Panc1 (cell line): ENCODE results near the gene GIMAP4. TPM values are rescaled to one million over a fixed set of nuclear protein-coding genes. Genes with fewer than 3 reads are reported as not detected.

Experiments
- ATAC-seq: fragments of 200-7000 bp; cut with Tn5 transposase; 2 replicates; pipeline ENCODE4 v1.9.1; 2020; ENCODE audit warnings: mild to moderate bottlenecking, moderate library complexity
- BruUV-seq: library from RNA; stranded (reverse); fragments of 400-500 nt; replicated peaks from 2 replicates; lab custom pipeline; 2021; lab: Mats Ljungman, UMichigan
- CTCF ChIA-PET: fragments of 300-600 bp; sonication (Branson Sonifier 250); formaldehyde crosslinking; loops from one replicate; lab custom pipeline; 2022; ENCODE audit warnings: antibody characterized with exemption; lab: Charles Lee
- POLR2A ChIA-PET: fragments of 300-600 bp; sonication (Branson Sonifier 250); formaldehyde crosslinking; loops from one replicate; lab custom pipeline; 2022; ENCODE audit warnings: antibody characterized with exemption; lab: Charles Lee
- DNase-seq: peaks from one replicate; pipeline ENCODE4 v3.0.0-alpha.2; 2010; ENCODE audit warnings: low read depth, low spot score
- H3K27ac ChIP-seq: 2 replicates; pipeline ENCODE4 v1.5.1; 2011; ENCODE audit warnings: mild to moderate bottlenecking, low read length, inconsistent platforms
- H3K27me3 ChIP-seq: fragments of 200-500 bp; sonication (Bioruptor generic); 2 replicates; pipeline ENCODE4 v1.6.0; 2014; ENCODE audit warnings: low read length, inconsistent platforms; ENCODE audit not compliant: control insufficient read depth, insufficient read depth
- H3K36me3 ChIP-seq: fragments of 200-500 bp; sonication (Bioruptor generic); 2 replicates; pipeline ENCODE4 v1.5.1; 2014; ENCODE audit warnings: inconsistent platforms, mild to moderate bottlenecking, low read length, moderate library complexity; ENCODE audit not compliant: control insufficient read depth, insufficient read depth
- H3K4me1 ChIP-seq: 2 replicates; pipeline ENCODE4 v1.5.1; 2011; ENCODE audit warnings: inconsistent platforms, mild to moderate bottlenecking, low read length, moderate library complexity; ENCODE audit not compliant: control insufficient read depth, insufficient read depth
- H3K4me3 ChIP-seq, 2 experiments: 2 replicates each; pipeline ENCODE4 v1.5.1; 2011 to 2012; ENCODE audit warnings: low read depth in 2 of 2, low read length in 2 of 2, mild to moderate bottlenecking in 2 of 2, inconsistent platforms in 1 of 2, moderate library complexity in 1 of 2
- H3K9me3 ChIP-seq: fragments of 200-500 bp; sonication (Bioruptor generic); 2 replicates; pipeline ENCODE4 v1.5.1; 2014; ENCODE audit warnings: low read depth, mild to moderate bottlenecking, inconsistent platforms, low read length, moderate library complexity; ENCODE audit not compliant: control insufficient read depth, insufficient read depth
- POLR2AphosphoS5 ChIP-seq: IDR thresholded peaks from 2 replicates; pipeline ENCODE4 v1.6.1; 2012; ENCODE audit warnings: mild to moderate bottlenecking, low read depth, low read length, moderate library complexity
- SIN3A ChIP-seq: IDR thresholded peaks from 2 replicates; pipeline ENCODE4 v1.6.1; 2012; ENCODE audit warnings: low read depth, mild to moderate bottlenecking, low read length, moderate library complexity, borderline replicate concordance; ENCODE audit not compliant: insufficient read depth
- TCF7L2 ChIP-seq: IDR thresholded peaks from 2 replicates; pipeline ENCODE4 v1.6.1; 2011; ENCODE audit warnings: mild to moderate bottlenecking, low read depth, low read length, inconsistent platforms
- in situ Hi-C: cut with HindIII; loops from 2 replicates; pipeline ENCODE4 v1.10.0; 2016; ENCODE audit warnings: low sequenced_read_pairs, low pct_unique_long_range_greater_than_20kb
- intact Hi-C: fragments of 100-400 bp; cut with micrococcal nuclease; formaldehyde crosslinking; loops from one replicate; pipeline ENCODE4 v1.10.0; 2022; ENCODE audit not compliant: unreplicated experiment
- total RNA-seq: library from RNA; stranded (reverse); gene quantifications from one replicate; pipeline ENCODE4 v1.2.1, GENCODE V29; 2021; ENCODE audit not compliant: unreplicated experiment
- TF ChIP-seq, protein P1 (sequence below), 2 experiments: IDR thresholded peaks; 2 replicates each; pipeline ENCODE4 v1.6.1; 2011 to 2012; ENCODE audit warnings: low read depth in 2 of 2, control low read depth in 1 of 2, low read length in 1 of 2, mild to moderate bottlenecking in 1 of 2, moderate library complexity in 1 of 2; ENCODE audit not compliant: insufficient read depth in 1 of 2
- TF ChIP-seq, protein P2 (sequence below): fragments of 450-650 bp; IDR thresholded peaks from 2 replicates; pipeline ENCODE4 v1.5.1; 2017; ENCODE audit warnings: mild to moderate bottlenecking

The GIMAP4 gene
- total RNA-seq, 1 experiment from 2014 or later = 0.26 TPM

DNA sequence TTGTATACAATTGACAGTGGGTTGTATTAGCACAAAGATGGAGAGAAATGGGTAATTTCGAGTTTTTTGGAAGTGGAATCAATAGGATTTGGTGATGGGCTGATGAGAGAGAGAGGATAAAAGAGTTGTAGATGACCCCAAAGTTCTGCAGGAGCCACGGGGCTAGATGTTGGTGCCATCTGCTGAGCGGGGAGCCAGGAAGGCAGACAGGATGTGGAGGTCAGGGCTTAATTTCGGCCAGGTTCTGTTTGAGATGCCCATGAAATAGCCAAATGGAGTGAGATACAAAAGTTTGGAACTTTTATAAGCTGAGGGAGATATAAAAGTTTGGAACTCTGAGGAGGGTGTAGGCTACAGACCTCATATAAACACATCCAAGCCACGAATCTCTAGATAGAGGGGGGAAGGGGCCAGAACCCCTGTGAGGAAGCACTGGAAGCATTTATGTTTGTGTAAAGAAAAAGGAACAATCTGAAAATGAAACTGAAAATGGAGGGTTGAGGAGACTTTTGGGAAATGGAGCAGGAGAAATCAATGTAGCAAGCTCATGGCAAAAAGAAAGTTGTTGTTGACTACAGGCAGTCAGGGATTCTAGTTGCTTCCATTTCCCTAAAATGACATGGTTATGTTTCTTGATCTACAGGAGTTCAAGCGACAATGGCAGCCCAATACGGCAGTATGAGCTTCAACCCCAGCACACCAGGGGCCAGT is 2.2 kb downstream of the GIMAP4 start:
- Histone ChIP-seq H3K9me3 (no peaks in the 10 kb centered on the region), H3K4me1 (no peaks in the 10 kb centered on the region), H3K36me3 (no peaks in the 10 kb centered on the region), H3K27me3 (no peaks in the 10 kb centered on the region), H3K4me3 (no peak overlapping the region), H3K27ac (no peak overlapping the region)
- TF ChIP-seq POLR2AphosphoS5 (no peak), SIN3A (no peak), TCF7L2 (no peak)
- TF ChIP-seq, protein P1, sequence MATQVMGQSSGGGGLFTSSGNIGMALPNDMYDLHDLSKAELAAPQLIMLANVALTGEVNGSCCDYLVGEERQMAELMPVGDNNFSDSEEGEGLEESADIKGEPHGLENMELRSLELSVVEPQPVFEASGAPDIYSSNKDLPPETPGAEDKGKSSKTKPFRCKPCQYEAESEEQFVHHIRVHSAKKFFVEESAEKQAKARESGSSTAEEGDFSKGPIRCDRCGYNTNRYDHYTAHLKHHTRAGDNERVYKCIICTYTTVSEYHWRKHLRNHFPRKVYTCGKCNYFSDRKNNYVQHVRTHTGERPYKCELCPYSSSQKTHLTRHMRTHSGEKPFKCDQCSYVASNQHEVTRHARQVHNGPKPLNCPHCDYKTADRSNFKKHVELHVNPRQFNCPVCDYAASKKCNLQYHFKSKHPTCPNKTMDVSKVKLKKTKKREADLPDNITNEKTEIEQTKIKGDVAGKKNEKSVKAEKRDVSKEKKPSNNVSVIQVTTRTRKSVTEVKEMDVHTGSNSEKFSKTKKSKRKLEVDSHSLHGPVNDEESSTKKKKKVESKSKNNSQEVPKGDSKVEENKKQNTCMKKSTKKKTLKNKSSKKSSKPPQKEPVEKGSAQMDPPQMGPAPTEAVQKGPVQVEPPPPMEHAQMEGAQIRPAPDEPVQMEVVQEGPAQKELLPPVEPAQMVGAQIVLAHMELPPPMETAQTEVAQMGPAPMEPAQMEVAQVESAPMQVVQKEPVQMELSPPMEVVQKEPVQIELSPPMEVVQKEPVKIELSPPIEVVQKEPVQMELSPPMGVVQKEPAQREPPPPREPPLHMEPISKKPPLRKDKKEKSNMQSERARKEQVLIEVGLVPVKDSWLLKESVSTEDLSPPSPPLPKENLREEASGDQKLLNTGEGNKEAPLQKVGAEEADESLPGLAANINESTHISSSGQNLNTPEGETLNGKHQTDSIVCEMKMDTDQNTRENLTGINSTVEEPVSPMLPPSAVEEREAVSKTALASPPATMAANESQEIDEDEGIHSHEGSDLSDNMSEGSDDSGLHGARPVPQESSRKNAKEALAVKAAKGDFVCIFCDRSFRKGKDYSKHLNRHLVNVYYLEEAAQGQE (IDR thresholded peaks at IDR 0.05; ENCODE audit: insufficient read depth in 1 of 2, low read depth in 2 of 2, low read length in 1 of 2) = no peak
- TF ChIP-seq, protein P2, sequence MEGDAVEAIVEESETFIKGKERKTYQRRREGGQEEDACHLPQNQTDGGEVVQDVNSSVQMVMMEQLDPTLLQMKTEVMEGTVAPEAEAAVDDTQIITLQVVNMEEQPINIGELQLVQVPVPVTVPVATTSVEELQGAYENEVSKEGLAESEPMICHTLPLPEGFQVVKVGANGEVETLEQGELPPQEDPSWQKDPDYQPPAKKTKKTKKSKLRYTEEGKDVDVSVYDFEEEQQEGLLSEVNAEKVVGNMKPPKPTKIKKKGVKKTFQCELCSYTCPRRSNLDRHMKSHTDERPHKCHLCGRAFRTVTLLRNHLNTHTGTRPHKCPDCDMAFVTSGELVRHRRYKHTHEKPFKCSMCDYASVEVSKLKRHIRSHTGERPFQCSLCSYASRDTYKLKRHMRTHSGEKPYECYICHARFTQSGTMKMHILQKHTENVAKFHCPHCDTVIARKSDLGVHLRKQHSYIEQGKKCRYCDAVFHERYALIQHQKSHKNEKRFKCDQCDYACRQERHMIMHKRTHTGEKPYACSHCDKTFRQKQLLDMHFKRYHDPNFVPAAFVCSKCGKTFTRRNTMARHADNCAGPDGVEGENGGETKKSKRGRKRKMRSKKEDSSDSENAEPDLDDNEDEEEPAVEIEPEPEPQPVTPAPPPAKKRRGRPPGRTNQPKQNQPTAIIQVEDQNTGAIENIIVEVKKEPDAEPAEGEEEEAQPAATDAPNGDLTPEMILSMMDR = no peak
- ChIA-PET CTCF (no interaction called here), POLR2A (no interaction called here)
- in situ Hi-C loops (no loop called here), intact Hi-C loops (no loop called here)
- DNase-seq (no peak), ATAC-seq (no peak)
- BruUV-seq = no TSS peak

DNA sequence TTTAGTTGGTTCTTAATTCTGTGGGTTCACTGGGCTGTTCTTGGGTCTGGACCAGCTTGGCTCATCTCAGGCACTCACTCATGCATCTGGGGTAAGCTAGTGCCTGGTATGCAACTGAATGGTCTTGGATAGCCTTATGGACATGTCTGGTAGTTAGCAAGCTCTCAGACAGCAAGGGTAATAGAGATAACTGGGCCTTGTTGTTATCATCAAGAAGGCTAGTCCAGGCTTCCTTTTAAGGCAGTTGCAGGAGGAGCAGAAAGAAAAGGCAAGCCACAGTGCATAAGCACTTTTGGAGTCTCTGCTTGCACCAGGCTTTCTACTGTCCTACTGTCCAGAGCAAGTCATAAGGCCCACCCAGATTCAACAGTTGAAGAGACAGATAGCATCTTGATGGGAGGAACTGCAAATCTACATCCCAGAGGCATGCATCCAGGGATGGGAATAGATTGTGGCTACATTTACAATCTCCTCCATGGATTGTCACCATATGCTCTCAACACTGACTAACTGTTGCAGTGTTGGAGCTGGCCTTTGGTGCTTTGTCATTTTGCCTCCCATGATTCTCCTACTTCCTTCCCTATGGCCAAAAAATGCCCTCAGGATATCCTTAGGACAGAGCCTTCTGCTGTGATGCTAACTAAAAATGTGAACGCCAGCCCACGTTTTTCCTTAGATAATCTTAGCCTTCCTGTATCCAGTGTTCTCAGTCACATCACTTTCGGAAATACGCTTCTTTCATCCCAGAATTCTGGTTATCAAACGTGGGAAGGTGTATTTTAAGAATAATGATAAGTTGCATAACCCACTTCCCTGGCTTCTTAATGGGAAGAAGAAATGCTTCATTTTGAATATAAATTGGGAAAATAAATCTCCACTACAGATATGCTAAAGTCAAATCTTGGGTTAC is 3.6 kb downstream of the GIMAP4 start:
- H3K27me3 ChIP-seq = no peaks in the 10 kb centered on the region
- intact Hi-C loops = no loop called here

More for the DNA sequence above, 3.6 kb downstream of the GIMAP4 start:
- DNase-seq (no peak), ATAC-seq (no peak)
- in situ Hi-C loops = no loop called here
- H3K4me3 ChIP-seq = no peak overlapping the region
- no peaks in the 10 kb centered on the region for H3K9me3 ChIP-seq
- ChIA-PET POLR2A (no interaction called here), CTCF (no interaction called here)
- TF ChIP-seq SIN3A = no peak
- TF ChIP-seq, protein P1 (IDR thresholded peaks at IDR 0.05; ENCODE audit: insufficient read depth in 1 of 2, low read depth in 2 of 2, low read length in 1 of 2) = no peak
- no peaks in the 10 kb centered on the region for H3K36me3 ChIP-seq
- H3K4me1 ChIP-seq = no peaks in the 10 kb centered on the region
- BruUV-seq = no TSS peak
- no peak overlapping the region for H3K27ac ChIP-seq
